ENCODE measurements around the gene PDS5B.

Gene PDS5B

DNA sequence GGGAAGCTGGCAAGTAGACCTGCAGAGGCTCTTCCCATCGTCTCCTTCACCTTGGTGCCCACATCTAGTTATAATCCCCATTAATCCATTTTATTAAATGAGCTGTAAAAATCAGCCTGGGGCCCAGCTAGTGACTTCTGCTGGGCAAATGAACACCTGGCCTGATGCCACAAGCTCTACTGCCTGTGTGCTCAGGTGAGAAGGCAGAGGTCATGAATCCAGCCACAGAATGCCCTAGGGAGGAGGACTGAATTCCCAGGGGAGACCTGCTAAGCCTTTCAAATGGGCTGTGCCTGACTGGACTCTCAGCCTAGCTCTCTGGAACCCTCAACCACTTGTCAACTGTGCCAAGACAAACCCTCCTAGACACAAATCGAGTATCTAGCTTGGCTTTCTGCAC, 74.0 kb downstream of the PDS5B start:
- Histone ChIP-seq H3K27ac (ENCODE audit: extremely low read depth, low read depth, low read length) (no peak overlapping the region), H3K4me1 (ENCODE audit: control insufficient read depth, insufficient read depth, low read length) (no peaks in the 10 kb centered on the region), H3K9me3 (ENCODE audit: control insufficient read depth, insufficient read depth, low read depth, low read length) (no peaks in the 10 kb centered on the region), H3K36me3 (ENCODE audit: control insufficient read depth in 2 of 2, insufficient read depth in 1 of 2, low read length in 2 of 2) (no peaks in the 10 kb centered on the region), H3K4me3 (ENCODE audit: low read depth, low read length) (no peak overlapping the region)
- ChIA-PET POLR2A (no interaction called here), CTCF (interaction anchor here (0.6 to 1.4 kb wide), 4 partner anchors 9 to 614 kb away, joined by 3 to 11 read pairs (median 4); no protein-coding TSS in a partner anchor)
- TF ChIP-seq ZNF670 (tag by site-specific recombination; IDR thresholded peaks at IDR 0.05; ENCODE audit: low read depth) (no peak), GLI4 (tag by site-specific recombination; IDR thresholded peaks at IDR 0.05) (no peak), ZNF501 (tag by site-specific recombination; IDR thresholded peaks at IDR 0.05) (no peak), ZNF776 (tag by site-specific recombination; IDR thresholded peaks at IDR 0.05; ENCODE audit: borderline replicate concordance) (no peak), HOXD13 (CRISPR knock-in tag; IDR thresholded peaks at IDR 0.05; ENCODE audit: borderline replicate concordance) (no peak), KLF9 (tag by site-specific recombination; IDR thresholded peaks at IDR 0.05; ENCODE audit: low read depth) (no peak), ZNF202 (tag by site-specific recombination; IDR thresholded peaks at IDR 0.05; ENCODE audit: borderline replicate concordance) (no peak), ZNF423 (tag by site-specific recombination; IDR thresholded peaks at IDR 0.05) (no peak), ZNF529 (tag by site-specific recombination; IDR thresholded peaks at IDR 0.05; ENCODE audit: insufficient replicate concordance) (no peak), ZNF184 (tag by site-specific recombination; IDR thresholded peaks at IDR 0.05) (no peak), GLIS1 (tag by site-specific recombination; IDR thresholded peaks at IDR 0.05) (no peak)

DNA sequence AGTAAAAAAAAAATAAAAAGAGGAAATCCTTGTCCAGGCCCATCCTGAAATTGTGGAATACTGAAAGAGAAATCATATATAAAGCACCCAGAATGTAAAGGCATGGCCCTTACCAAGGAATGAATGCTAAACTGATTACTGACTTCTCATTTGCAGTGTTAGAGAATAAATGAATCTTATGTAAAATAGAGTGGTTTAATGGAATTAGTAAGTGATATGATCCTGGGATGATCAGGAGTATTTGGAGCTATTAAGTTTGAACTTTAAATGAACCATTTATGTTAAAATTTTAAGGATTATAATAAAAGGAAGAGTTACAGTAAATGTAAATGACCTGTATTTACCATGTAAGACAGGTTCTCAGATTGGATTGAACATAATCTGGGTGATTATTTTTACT, 75.4 kb downstream of the PDS5B start:
- ChIA-PET POLR2A (no interaction called here), CTCF (interaction anchor here (0.9 to 1.2 kb wide), 2 partner anchors 11 to 76 kb away, joined by 3 to 5 read pairs; no protein-coding TSS in a partner anchor)
- TF ChIP-seq PRDM1 (tag by site-specific recombination; IDR thresholded peaks at IDR 0.05) (no peak), ZNF140 (tag by site-specific recombination; IDR thresholded peaks at IDR 0.05) (no peak), ZBTB21 (tag by site-specific recombination; IDR thresholded peaks at IDR 0.05) (no peak), ZNF2 (tag by site-specific recombination; IDR thresholded peaks at IDR 0.05) (no peak), ZNF707 (tag by site-specific recombination; IDR thresholded peaks at IDR 0.05) (no peak), ZNF747 (tag by site-specific recombination; IDR thresholded peaks at IDR 0.05) (no peak), ZSCAN30 (tag by site-specific recombination; IDR thresholded peaks at IDR 0.05) (no peak), SP3 (tag by site-specific recombination; IDR thresholded peaks at IDR 0.05) (no peak), ZNF223 (tag by site-specific recombination; IDR thresholded peaks at IDR 0.05) (no peak), ZNF274 (IDR thresholded peaks at IDR 0.05; ENCODE audit: low read length) (no peak), ZNF274 (tag by site-specific recombination; IDR thresholded peaks at IDR 0.05; ENCODE audit: borderline replicate concordance) (no peak), ZNF843 (tag by site-specific recombination; IDR thresholded peaks at IDR 0.05) (no peak)
- TF ChIP-seq, protein P1, sequence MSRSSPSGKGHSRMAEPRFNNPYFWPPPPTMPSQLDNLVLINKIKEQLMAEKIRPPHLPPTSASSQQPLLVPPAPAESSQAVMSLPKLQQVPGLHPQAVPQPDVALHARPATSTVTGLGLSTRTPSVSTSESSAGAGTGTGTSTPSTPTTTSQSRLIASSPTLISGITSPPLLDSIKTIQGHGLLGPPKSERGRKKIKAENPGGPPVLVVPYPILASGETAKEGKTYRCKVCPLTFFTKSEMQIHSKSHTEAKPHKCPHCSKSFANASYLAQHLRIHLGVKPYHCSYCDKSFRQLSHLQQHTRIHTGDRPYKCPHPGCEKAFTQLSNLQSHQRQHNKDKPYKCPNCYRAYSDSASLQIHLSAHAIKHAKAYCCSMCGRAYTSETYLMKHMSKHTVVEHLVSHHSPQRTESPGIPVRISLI (tag by site-specific recombination; IDR thresholded peaks at IDR 0.05) = no peak
- no peaks in the 10 kb centered on the region for H3K9me3 ChIP-seq (ENCODE audit: control insufficient read depth, insufficient read depth, low read depth, low read length)
- H3K4me1 ChIP-seq (ENCODE audit: control insufficient read depth, insufficient read depth, low read length) = no peaks in the 10 kb centered on the region
- no peak overlapping the region for H3K4me3 ChIP-seq (ENCODE audit: low read depth, low read length)
- no peak overlapping the region for H3K27ac ChIP-seq (ENCODE audit: extremely low read depth, low read depth, low read length)
- H3K36me3 ChIP-seq (ENCODE audit: control insufficient read depth in 2 of 2, insufficient read depth in 1 of 2, low read length in 2 of 2) = no peaks in the 10 kb centered on the region

DNA sequence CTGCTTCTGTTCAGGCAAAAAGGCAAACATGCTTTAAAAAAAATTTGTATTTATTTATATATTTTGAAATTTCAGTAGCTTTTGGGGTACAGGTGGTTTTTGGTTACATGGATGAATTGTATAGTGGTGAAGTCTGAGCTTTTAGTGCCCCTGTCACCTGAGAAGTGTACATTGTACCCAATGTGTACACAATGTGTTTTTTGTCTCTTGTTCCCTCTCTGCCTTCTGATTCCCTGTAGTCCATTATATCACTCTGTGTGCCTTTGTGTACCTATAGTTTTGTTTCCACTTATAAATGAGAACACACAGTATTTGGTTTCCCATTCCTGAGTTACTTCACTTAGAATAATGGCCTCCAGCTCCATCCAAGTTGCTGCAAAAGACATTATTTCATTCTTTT, 77.4 kb downstream of the PDS5B start:
- Histone ChIP-seq H3K9me3 (ENCODE audit: control insufficient read depth, insufficient read depth, low read depth, low read length) (no peaks in the 10 kb centered on the region), H3K36me3 (ENCODE audit: control insufficient read depth in 2 of 2, insufficient read depth in 1 of 2, low read length in 2 of 2) (no peaks in the 10 kb centered on the region), H3K27ac (ENCODE audit: extremely low read depth, low read depth, low read length) (no peak overlapping the region), H3K4me1 (ENCODE audit: control insufficient read depth, insufficient read depth, low read length) (no peaks in the 10 kb centered on the region), H3K4me3 (ENCODE audit: low read depth, low read length) (no peak overlapping the region)
- CTCF ChIA-PET = interaction anchor here (0.7 to 1.2 kb wide), 2 partner anchors 13 to 29 kb away, joined by 3 read pairs; no protein-coding TSS in a partner anchor
- TF ChIP-seq YY1 (tag by site-specific recombination; IDR thresholded peaks at IDR 0.05) (no peak), ZNF221 (tag by site-specific recombination; IDR thresholded peaks at IDR 0.05; ENCODE audit: borderline replicate concordance) (no peak), ZNF10 (tag by site-specific recombination; IDR thresholded peaks at IDR 0.05) (no peak), ZNF624 (tag by site-specific recombination; IDR thresholded peaks at IDR 0.05) (no peak), BCL11B (tag by site-specific recombination; IDR thresholded peaks at IDR 0.05; ENCODE audit: low read depth) (no peak), ZNF311 (tag by site-specific recombination; IDR thresholded peaks at IDR 0.05; ENCODE audit: borderline replicate concordance) (no peak), ZNF302 (tag by site-specific recombination; IDR thresholded peaks at IDR 0.05; ENCODE audit: low read depth) (no peak), ZNF37A (tag by site-specific recombination; IDR thresholded peaks at IDR 0.05) (no peak), ZBTB48 (tag by site-specific recombination; IDR thresholded peaks at IDR 0.05) (no peak)
- TF ChIP-seq, protein P2, sequence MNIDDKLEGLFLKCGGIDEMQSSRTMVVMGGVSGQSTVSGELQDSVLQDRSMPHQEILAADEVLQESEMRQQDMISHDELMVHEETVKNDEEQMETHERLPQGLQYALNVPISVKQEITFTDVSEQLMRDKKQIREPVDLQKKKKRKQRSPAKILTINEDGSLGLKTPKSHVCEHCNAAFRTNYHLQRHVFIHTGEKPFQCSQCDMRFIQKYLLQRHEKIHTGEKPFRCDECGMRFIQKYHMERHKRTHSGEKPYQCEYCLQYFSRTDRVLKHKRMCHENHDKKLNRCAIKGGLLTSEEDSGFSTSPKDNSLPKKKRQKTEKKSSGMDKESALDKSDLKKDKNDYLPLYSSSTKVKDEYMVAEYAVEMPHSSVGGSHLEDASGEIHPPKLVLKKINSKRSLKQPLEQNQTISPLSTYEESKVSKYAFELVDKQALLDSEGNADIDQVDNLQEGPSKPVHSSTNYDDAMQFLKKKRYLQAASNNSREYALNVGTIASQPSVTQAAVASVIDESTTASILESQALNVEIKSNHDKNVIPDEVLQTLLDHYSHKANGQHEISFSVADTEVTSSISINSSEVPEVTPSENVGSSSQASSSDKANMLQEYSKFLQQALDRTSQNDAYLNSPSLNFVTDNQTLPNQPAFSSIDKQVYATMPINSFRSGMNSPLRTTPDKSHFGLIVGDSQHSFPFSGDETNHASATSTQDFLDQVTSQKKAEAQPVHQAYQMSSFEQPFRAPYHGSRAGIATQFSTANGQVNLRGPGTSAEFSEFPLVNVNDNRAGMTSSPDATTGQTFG (tag by site-specific recombination; IDR thresholded peaks at IDR 0.05; ENCODE audit: borderline replicate concordance) = no peak
- POLR2A ChIA-PET = no interaction called here

Data from HEK293 (cell line).